Stimulated activated CD8-positive, alpha-beta memory T cell treated with anti-CD3 and anti-CD28 coated beads, Interleukin-7, amount 100 ng/mL, for 24 hours (primary cell): Measurements from ENCODE around the gene IL2RG.
A peak's percentile ranks its signal among the peaks of the same experiment; 100 is the strongest.

Source experiments
- DNase-seq: peaks from one replicate; pipeline ENCODE4 v3.0.0-alpha.2; 2020; ENCODE audit warnings: low read depth

IL2RG gene

DNA sequence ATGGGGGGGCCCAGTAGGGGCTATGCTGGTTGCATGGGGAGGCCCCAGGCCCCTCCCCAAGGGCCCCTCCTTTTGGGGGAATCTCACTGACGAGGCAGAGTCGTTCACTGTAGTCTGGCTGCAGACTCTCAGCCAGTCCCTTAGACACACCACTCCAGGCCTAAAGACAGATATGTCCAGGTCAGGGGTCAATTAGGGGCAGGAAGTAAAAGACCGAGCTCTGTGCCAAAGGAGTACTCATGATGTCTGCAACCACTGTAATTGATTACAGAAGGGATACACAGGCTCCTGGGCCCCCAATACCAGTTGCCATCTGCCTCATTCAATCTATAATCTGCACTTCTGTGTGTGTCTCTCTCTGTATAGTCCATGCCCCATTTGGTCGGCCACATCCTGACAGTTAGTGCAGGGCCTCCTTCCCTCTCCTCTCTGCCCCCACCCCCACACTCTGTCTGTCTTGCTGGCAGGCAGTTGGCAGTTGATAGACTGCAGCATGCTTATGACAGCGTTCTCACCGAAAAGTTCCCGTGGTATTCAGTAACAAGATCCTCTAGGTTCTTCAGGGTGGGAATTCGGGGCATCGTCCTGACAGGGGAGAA lies 3.5 kb downstream of the IL2RG start:
- DNase-seq = no peak

DNA sequence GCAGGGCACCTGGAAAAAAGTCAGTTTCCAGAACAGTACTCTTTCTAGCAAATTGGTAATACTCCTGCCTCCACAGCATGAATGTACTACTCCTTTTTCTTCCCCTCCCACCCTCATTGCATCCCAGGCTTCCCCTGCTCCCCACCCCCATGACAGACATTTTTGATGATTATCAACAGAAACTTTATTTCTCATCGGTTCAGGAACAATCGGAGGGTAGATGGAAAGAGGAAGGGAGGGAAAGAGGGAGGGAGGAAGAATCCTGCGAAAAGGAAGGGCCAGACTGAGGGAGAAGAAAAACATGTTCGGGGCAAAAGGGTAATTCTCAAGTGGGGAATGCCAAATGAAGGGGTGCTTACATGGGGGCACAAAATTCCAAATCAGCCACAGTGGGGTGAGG lies 4.1 kb downstream of the IL2RG start:
- DNase-seq = no peak

DNA sequence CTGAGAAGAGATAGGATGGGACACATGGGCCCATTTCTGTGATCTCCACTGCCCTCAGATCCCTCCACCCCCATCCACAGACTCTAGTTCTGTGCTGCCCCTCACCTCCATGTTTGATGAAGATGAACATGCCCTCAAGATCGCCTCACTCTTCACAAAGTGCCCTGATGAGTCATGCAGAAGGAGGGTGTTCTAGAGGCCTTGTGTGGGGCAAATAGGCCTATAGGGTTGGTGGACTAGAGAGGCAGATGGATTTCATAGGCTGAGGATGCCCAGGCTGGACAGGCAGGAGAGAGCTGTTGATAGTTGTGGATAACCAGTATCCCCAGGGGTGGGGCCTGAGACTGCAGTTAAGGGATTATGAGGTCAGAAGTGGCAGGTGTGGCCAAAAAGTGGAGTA lies 5.0 kb downstream of the IL2RG start, which contains the start of gene CXorf65:
TSS of gene CXorf65 (minus strand) at position 314 of the 400 bp plus-strand sequence. CDS start at position 130, 184 bp downstream.
- DNase-seq = no peak

- DNase-seq = no peak
Measured at GRCh38 chrX:71105628-71106027, 5.7 kb downstream of the IL2RG start.

- DNase-seq = peak; percentile 29
Measured at GRCh38 chrX:71103110-71103983, 8.0 kb downstream of the IL2RG start.

GRCh38 chrX:71102292-71102691 lies 9.1 kb downstream of the IL2RG start:
- DNase-seq = no peak

GRCh38 chrX:71100581-71101505 lies 10.5 kb downstream of the IL2RG start:
- no peak for DNase-seq

DNA sequence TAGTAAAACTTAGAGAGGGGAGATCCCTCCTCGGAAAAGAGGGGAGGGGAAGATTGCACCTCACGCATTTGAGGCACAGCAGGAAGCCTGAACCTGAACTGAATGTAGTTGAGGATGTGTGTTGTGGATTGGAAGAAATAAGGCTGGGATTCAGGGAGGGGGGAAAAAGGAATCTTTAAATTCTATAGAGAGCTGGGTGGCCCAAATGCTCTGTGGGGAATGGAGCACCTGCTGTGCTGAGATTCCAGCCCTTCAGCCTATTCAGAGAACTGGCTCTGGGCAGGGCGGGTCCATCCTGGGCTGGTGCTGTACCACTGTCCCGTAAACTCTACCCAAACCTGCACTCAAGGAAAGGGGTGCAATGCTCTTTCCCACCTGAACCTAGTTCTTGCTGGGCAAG lies 11.6 kb downstream of the IL2RG start:
- DNase-seq = no peak

DNA sequence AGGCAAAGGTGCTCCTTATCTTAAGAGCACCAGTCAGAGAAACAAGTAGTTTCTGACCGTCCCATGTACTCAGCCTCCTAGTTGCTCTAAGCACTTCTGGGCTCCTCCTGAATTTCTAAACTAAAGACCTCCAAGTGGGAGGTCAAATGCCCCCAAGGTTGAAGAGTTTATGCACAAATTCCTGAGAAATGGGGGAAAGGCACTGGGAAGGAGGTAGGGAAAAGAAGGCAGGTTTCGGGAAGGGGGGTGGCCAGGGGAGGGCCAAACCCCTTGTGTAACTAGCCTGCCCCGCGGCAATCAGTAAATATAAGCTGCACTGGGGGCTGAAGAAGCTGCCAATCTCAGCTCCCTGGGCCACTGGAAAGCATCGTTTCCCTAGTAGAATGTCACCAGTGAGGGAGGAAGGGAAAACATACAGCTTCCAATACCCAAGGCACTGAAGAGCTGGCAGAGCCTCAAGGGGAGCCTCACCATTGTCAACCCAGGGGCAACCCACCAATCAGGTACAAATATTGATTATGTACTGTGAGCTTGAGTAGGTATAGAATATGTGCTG lies 12.3 kb downstream of the IL2RG start:
- no peak for DNase-seq

DNA sequence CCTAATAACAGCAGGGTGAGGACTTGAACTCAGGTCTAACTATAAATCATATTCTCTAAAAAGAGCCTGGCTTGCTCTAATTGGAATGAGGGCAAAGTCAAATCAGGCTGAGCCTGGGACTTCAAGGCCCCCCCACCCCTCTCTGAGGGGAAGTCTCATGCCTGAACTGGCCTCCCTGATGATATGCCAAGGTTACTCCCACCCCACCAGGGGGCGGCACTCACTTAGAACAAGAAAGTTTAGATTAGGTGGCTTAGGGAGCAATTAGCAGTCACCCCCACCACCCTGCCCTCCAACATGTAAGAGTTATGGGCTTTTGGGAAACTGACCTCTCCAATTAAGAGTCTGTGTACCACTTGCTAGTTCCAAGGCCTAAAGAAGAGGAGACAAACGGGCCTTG lies 13.1 kb downstream of the IL2RG start:
- peak; percentile 55 for DNase-seq

DNA sequence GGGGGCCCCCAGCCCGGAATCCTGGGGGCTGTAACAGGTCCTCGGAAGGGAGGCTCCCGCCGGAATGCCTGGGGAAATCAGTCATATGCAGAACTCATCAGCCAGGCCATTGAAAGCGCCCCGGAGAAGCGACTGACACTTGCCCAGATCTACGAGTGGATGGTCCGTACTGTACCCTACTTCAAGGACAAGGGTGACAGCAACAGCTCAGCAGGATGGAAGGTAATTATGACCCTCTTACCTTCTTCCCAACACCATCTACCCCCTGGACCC lies 14.7 kb downstream of the IL2RG start:
- no peak for DNase-seq

- DNase-seq = no peak
Measured at GRCh38 chrX:71095981-71096759, 15.2 kb downstream of the IL2RG start.

GRCh38 chrX:71095555-71095980 lies 15.8 kb downstream of the IL2RG start, which contains the start of gene FOXO4:
Gene FOXO4, plus strand, starts transcription at chrX:71095851. Its CDS starts 678 bp downstream, at chrX:71096529.
- DNase-seq = peak; percentile 64

- no peak for DNase-seq
Measured at GRCh38 chrX:71095033-71095432, 16.3 kb downstream of the IL2RG start.

- no peak for DNase-seq
Measured at GRCh38 chrX:71091263-71091662, 20.1 kb downstream of the IL2RG start.

GRCh38 chrX:71085900-71086299 lies 25.5 kb downstream of the IL2RG start:
- no peak for DNase-seq

DNA sequence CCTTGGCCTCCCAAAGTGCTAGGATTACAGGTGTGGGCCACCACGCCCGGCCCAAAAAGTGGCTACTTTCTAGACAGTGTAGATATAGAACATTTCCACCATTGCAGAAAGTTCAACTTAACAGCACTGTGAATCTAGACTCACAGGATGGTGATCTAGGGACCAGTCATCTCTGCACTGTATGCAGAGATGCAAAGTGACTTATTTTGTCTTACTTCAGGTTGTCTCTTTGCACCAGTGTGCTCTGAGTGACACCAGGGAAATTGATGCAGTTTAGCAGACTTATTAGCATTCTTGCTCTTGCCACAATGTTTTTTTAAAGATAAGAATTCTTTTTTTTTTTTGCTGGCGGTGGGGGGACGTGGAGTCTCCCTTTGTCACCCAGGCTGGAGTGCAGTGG lies 28.6 kb downstream of the IL2RG start:
- no peak for DNase-seq

DNA sequence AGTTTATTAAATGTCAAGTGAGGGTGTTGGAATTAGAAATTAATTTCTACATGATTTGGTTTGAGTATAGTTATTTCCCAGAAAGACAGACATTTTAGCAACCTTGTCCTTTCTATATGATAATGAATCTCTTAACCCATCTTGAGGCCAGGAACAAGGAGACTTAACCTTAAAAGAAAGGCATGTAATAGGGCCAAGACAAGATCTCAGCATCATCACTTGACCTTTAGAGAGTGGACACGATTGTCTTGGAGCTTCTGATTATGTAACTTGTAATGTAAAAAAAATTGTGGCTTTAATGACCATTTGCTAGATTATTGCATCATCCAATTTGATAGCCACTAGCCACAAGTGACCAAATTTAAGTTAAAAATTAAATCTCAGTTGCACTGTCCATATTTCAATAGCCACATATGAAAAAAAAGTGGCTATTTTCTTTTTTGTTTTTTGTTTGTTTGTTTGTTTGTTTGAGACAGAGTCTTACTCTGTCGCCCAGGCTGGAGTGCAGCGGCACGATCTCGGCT lies 29.2 kb downstream of the IL2RG start:
- no peak for DNase-seq

GRCh38 chrX:71081330-71082123 lies 29.9 kb downstream of the IL2RG start:
- no peak for DNase-seq

- DNase-seq = no peak
Measured at GRCh38 chrX:71070531-71070930, 40.8 kb downstream of the IL2RG start.
